ENCODE results near the gene NR2C2. TPM values are rescaled to one million over a fixed set of nuclear protein-coding genes. Genes with fewer than 3 reads are reported as not detected.
A peak's percentile ranks its signal among the peaks of the same experiment; 100 is the strongest.

NR2C2 gene
- polyA plus RNA-seq, 1 donor (not counting 4 experiments of a cell fraction or from before 2014, with no cell fraction given) = 9.4 TPM

DNA sequence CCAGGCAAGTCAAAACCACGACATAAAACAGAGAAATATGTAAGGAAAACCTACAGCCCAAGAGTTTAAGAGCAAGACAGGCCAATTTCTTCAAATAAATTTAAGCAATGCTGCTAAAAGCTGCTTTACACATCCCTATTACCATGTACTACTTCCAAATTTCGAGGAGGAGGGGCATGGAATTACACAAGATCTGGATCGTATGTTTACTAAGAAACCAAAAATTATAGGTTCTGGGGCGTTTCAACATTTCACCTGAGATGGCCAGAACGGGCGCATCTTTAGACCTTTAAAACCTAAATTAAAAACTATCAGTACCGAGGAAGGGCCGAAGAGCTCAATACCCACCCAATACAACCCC lies 664 bp upstream of the NR2C2 start:
- Histone ChIP-seq H3K9me1 (ENCODE audit: control insufficient read depth, extremely low read depth, insufficient read depth, low read length) (peaks cover 8% of the 10 kb centered on the region), H3K4me2 (ENCODE audit: control insufficient read depth, extremely low read depth, insufficient read depth, low read depth, low read length) (peak overlapping the region; percentile 92), H3K9ac (ENCODE audit: control insufficient read depth, extremely low read depth, insufficient read depth, low read length) (peak overlapping the region; percentile 96), H4K20me1 (ENCODE audit: control insufficient read depth, extremely low read depth, insufficient read depth, low read length) (no peaks in the 10 kb centered on the region), H3K4me1 (ENCODE audit: control insufficient read depth, extremely low read depth, insufficient read depth, low read length) (peaks cover 7% of the 10 kb centered on the region), H3K4me3 (ENCODE audit: control insufficient read depth in 2 of 3, extremely low read depth in 1 of 3, insufficient read depth in 2 of 3, low read depth in 1 of 3, low read length in 3 of 3) (peak overlapping the region; percentile 86 to 97 (median 95)), H3K27ac (ENCODE audit: control insufficient read depth, insufficient read depth, low read length) (peak overlapping the region; percentile 94), H3K27me3 (ENCODE audit: control insufficient read depth, extremely low read depth, insufficient read depth, low read length) (no peaks in the 10 kb centered on the region), H2AFZ (ENCODE audit: control insufficient read depth, low read length) (peak overlapping the region; percentile 90), H3K79me2 (ENCODE audit: control insufficient read depth, insufficient read depth, low read length) (peaks cover 61% of the 10 kb centered on the region), H3K36me3 (ENCODE audit: control insufficient read depth in 2 of 2, extremely low read depth in 1 of 2, insufficient read depth in 2 of 2, low read length in 2 of 2) (peaks cover 6 to 14% of the 10 kb centered on the region in 2 experiments), H3K9me3 (ENCODE audit: control insufficient read depth, low read depth, low read length) (no peaks in the 10 kb centered on the region)
- dilution Hi-C loops (cut with MboI; ENCODE audit: extremely low pct_ligation_motif_present, low sequenced_read_pairs) = no loop called here
- FAIRE-seq (no peak), DNase-seq (ENCODE audit: low read depth, low spot score) (no peak)
- no peak for TF ChIP-seq EZH2 (IDR thresholded peaks at IDR 0.05; ENCODE audit: low read length)
- TF ChIP-seq, protein P1, sequence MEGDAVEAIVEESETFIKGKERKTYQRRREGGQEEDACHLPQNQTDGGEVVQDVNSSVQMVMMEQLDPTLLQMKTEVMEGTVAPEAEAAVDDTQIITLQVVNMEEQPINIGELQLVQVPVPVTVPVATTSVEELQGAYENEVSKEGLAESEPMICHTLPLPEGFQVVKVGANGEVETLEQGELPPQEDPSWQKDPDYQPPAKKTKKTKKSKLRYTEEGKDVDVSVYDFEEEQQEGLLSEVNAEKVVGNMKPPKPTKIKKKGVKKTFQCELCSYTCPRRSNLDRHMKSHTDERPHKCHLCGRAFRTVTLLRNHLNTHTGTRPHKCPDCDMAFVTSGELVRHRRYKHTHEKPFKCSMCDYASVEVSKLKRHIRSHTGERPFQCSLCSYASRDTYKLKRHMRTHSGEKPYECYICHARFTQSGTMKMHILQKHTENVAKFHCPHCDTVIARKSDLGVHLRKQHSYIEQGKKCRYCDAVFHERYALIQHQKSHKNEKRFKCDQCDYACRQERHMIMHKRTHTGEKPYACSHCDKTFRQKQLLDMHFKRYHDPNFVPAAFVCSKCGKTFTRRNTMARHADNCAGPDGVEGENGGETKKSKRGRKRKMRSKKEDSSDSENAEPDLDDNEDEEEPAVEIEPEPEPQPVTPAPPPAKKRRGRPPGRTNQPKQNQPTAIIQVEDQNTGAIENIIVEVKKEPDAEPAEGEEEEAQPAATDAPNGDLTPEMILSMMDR (optimal IDR thresholded peaks at IDR 0.05 in 1 of 3, IDR thresholded peaks at IDR 0.05 in 1 of 3, conservative IDR thresholded peaks at IDR 0.05 in 1 of 3; ENCODE audit: extremely low read depth in 1 of 3, insufficient read depth in 2 of 3, low read length in 3 of 3) = no peak

DNA sequence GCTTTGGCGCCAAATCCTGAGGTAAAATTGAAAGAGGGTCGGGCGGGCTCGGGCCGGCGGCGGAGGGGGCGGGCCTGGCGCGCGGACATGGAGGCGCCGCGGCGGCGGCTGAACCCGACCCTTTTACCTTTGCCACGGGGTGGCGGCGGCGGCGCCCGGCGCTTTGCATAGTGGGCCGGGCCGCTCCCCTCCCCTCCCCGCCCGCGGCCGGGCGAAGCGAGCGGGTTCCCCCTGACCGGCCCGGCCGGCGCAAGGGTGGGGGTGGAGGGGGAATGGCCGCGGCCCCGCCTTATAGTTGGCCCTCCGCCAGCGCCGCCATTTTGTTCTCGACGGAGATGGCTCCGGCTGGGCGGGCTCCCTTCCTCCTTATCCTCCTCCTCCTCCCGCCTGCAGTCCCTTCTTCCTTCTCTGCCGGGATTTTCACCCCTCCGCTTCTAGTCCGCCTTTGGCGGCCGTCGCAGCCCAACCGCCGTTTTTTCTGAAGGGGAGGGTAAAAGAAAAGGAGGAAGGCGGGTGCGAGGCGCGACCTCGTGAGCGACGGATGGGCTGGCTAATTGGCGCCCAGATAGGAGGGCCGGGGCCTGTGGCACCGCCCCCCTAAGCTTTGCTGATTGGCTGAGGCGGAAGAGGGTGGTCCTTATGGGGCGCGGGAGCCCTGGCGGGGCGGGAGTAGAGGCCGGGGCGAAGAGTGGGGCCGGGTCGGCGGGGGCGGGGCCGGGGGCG lies 664 bp downstream of the NR2C2 start:
- dilution Hi-C loops (cut with MboI; ENCODE audit: extremely low pct_ligation_motif_present, low sequenced_read_pairs) = no loop called here
- H4K20me1 ChIP-seq (ENCODE audit: control insufficient read depth, extremely low read depth, insufficient read depth, low read length) = no peaks in the 10 kb centered on the region
- H3K4me3 ChIP-seq (ENCODE audit: control insufficient read depth in 2 of 3, extremely low read depth in 1 of 3, insufficient read depth in 2 of 3, low read depth in 1 of 3, low read length in 3 of 3) = peak overlapping the region; percentile 86 to 97 (median 95)
- H3K36me3 ChIP-seq (ENCODE audit: control insufficient read depth in 2 of 2, extremely low read depth in 1 of 2, insufficient read depth in 2 of 2, low read length in 2 of 2) = peaks cover 8 to 14% of the 10 kb centered on the region in 2 experiments
- H3K9me1 ChIP-seq (ENCODE audit: control insufficient read depth, extremely low read depth, insufficient read depth, low read length) = peaks cover 6% of the 10 kb centered on the region
- H3K4me1 ChIP-seq (ENCODE audit: control insufficient read depth, extremely low read depth, insufficient read depth, low read length) = peaks cover 7% of the 10 kb centered on the region
- no peaks in the 10 kb centered on the region for H3K27me3 ChIP-seq (ENCODE audit: control insufficient read depth, extremely low read depth, insufficient read depth, low read length)
- H2AFZ ChIP-seq (ENCODE audit: control insufficient read depth, low read length) = peak overlapping the region; percentile 91
- peak overlapping the region; percentile 94 for H3K27ac ChIP-seq (ENCODE audit: control insufficient read depth, insufficient read depth, low read length)
- no peaks in the 10 kb centered on the region for H3K9me3 ChIP-seq (ENCODE audit: control insufficient read depth, low read depth, low read length)
- FAIRE-seq = no peak
- peak overlapping the region; percentile 96 for H3K9ac ChIP-seq (ENCODE audit: control insufficient read depth, extremely low read depth, insufficient read depth, low read length)
- peaks cover 74% of the 10 kb centered on the region for H3K79me2 ChIP-seq (ENCODE audit: control insufficient read depth, insufficient read depth, low read length)
- TF ChIP-seq, protein P1 (optimal IDR thresholded peaks at IDR 0.05 in 1 of 3, IDR thresholded peaks at IDR 0.05 in 1 of 3, conservative IDR thresholded peaks at IDR 0.05 in 1 of 3; ENCODE audit: extremely low read depth in 1 of 3, insufficient read depth in 2 of 3, low read length in 3 of 3) = no peak
- no peak for TF ChIP-seq EZH2 (IDR thresholded peaks at IDR 0.05; ENCODE audit: low read length)
- H3K4me2 ChIP-seq (ENCODE audit: control insufficient read depth, extremely low read depth, insufficient read depth, low read depth, low read length) = no peak overlapping the region
- DNase-seq (ENCODE audit: low read depth, low spot score) = peak; percentile 55

Data from keratinocyte (primary cell).